Activated T-cell treated with anti-CD3 and anti-CD28 coated beads, Interleukin-2, amount 50 U/mL, for 72 hours (primary cell): ENCODE data around the gene PLEKHH3. TPM values are rescaled to one million over a fixed set of nuclear protein-coding genes. Genes with fewer than 3 reads are reported as not detected.
A peak's percentile ranks its signal among the peaks of the same experiment; 100 is the strongest.

Experiments used
- ATAC-seq, 2 donors: fragments of 150-1000 bp; cut with Tn5 transposase; replicated peaks in 1 of 2; 2 replicates each; pipeline ENCODE4 v1.10.0; 2021; ENCODE audit warnings: moderate library complexity in 2 of 2, mild to moderate bottlenecking in 1 of 2
- DNase-seq, 2 donors: peaks; one replicate each; pipeline ENCODE4 v3.0.0; 2021 to 2022; ENCODE audit warnings: mixed read lengths in 1 of 2
- H3K27ac Mint-ChIP-seq: one replicate; pipeline ENCODE4 v1.8.0; 2022; ENCODE audit warnings: mild to moderate bottlenecking, moderate library complexity, mixed read lengths
- H3K27me3 Mint-ChIP-seq: one replicate; pipeline ENCODE4 v1.8.0; 2022; ENCODE audit warnings: low read depth, mixed read lengths
- H3K36me3 Mint-ChIP-seq, 2 donors: one replicate each; pipeline ENCODE4 v1.8.0; 2022; ENCODE audit warnings: mixed read lengths in 2 of 2, mild to moderate bottlenecking in 1 of 2; ENCODE audit not compliant: insufficient read depth in 2 of 2
- H3K4me1 Mint-ChIP-seq: one replicate; pipeline ENCODE4 v1.8.0; 2022; ENCODE audit warnings: low read depth, mixed read lengths
- H3K4me3 Mint-ChIP-seq, 2 donors: one replicate each; pipeline ENCODE4 v1.8.0; 2022; ENCODE audit warnings: mild to moderate bottlenecking in 2 of 2, mixed read lengths in 2 of 2, moderate library complexity in 2 of 2
- H3K9me3 Mint-ChIP-seq, 2 donors: one replicate each; pipeline ENCODE4 v1.8.0; 2022; ENCODE audit warnings: mixed read lengths in 2 of 2
- total RNA-seq, 2 donors: library from RNA; stranded (reverse); gene quantifications; one replicate each; pipeline ENCODE4 v1.2.3, GENCODE V29; 2022

Gene PLEKHH3
- total RNA-seq, 2 donors from 2014 or later = 1.2 to 1.9 TPM

GRCh38 chr17:42697108-42697811 lies 20.5 kb upstream of the PLEKHH3 start:
- Mint-ChIP-seq H3K4me1 (no peaks in the 10 kb centered on the region), H3K36me3 (peaks cover 3 to 6% of the 10 kb centered on the region in 2 donors), H3K27ac (no peak overlapping the region), H3K4me3 (no peak overlapping the region), H3K9me3 (no peaks in the 10 kb centered on the region), H3K27me3 (peaks cover 9% of the 10 kb centered on the region)
- DNase-seq (no peak), ATAC-seq (no peak)

- no peak for ATAC-seq
- Mint-ChIP-seq H3K27ac (no peak overlapping the region), H3K4me3 (no peak overlapping the region), H3K27me3 (no peaks in the 10 kb centered on the region), H3K4me1 (no peaks in the 10 kb centered on the region), H3K36me3 (peaks cover 0 to under 1% of the 10 kb centered on the region in 2 donors), H3K9me3 (no peaks in the 10 kb centered on the region)
- DNase-seq = no peak
Measured at GRCh38 chr17:42695500-42695899, 18.7 kb upstream of the PLEKHH3 start.

DNA sequence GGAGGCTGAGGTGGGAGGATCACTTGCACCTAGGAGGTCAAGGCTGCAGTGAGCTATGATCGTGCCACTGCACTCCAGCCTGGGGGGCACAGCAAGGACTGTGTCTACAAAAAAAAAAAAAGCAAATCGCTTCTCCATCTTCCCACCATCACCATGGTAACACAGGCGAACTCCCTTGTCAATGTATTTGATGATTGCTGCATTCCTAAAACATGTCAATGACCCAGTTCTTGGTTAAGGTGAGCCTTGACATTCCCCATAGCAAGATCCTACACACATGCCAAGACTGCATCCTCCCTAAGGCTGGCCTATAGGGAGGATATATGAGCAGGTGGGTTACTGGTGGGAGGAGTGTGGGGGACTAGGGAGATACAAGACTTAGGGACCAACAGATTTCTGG lies 17.7 kb upstream of the PLEKHH3 start:
- H3K27ac Mint-ChIP-seq = no peak overlapping the region
- no peak for ATAC-seq
- no peaks in the 10 kb centered on the region for H3K36me3 Mint-ChIP-seq
- H3K9me3 Mint-ChIP-seq = no peaks in the 10 kb centered on the region
- no peak for DNase-seq
- H3K4me3 Mint-ChIP-seq = no peak overlapping the region
- H3K4me1 Mint-ChIP-seq = no peaks in the 10 kb centered on the region
- H3K27me3 Mint-ChIP-seq = no peaks in the 10 kb centered on the region

GRCh38 chr17:42692489-42692888 lies 15.7 kb upstream of the PLEKHH3 start:
- Mint-ChIP-seq H3K9me3 (no peaks in the 10 kb centered on the region), H3K27me3 (no peaks in the 10 kb centered on the region), H3K27ac (no peak overlapping the region), H3K36me3 (no peaks in the 10 kb centered on the region), H3K4me3 (no peak overlapping the region), H3K4me1 (no peaks in the 10 kb centered on the region)
- DNase-seq (no peak), ATAC-seq (no peak)

DNA sequence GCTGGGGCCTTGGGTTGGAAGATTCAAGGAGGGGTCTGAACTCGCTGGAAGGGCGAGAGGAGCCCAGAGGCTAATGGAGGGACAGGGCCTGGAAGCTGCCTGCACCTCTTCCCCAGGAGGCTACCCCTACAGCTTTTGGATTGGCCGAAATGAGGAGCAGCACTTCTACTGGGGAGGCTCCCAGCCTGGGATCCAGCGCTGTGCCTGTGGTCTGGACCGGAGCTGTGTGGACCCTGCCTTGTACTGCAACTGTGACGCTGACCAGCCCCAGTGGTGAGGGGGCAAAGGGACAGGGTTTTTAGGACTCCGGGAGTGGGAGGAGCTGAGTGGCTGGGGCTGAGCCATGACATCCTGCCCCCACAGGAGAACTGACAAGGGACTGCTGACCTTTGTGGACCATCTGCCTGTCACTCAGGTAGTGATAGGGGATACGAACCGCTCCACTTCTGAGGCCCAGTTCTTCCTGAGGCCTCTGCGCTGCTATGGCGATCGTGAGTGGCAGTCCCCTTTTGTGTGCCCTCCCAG lies 14.3 kb upstream of the PLEKHH3 start:
- no peaks in the 10 kb centered on the region for H3K9me3 Mint-ChIP-seq
- no peaks in the 10 kb centered on the region for H3K36me3 Mint-ChIP-seq
- DNase-seq (no peak), ATAC-seq (no peak)
- H3K4me3 Mint-ChIP-seq = no peak overlapping the region
- H3K27me3 Mint-ChIP-seq = peaks cover 1% of the 10 kb centered on the region
- H3K4me1 Mint-ChIP-seq = no peaks in the 10 kb centered on the region
- H3K27ac Mint-ChIP-seq = no peak overlapping the region

- H3K4me1 Mint-ChIP-seq = no peaks in the 10 kb centered on the region
- H3K36me3 Mint-ChIP-seq = no peaks in the 10 kb centered on the region
- H3K9me3 Mint-ChIP-seq = no peaks in the 10 kb centered on the region
- DNase-seq = no peak
- no peak overlapping the region for H3K27ac Mint-ChIP-seq
- no peak overlapping the region for H3K4me3 Mint-ChIP-seq
- H3K27me3 Mint-ChIP-seq = peaks cover 6% of the 10 kb centered on the region
- no peak for ATAC-seq
Measured at GRCh38 chr17:42690596-42690995, 13.8 kb upstream of the PLEKHH3 start.

DNA sequence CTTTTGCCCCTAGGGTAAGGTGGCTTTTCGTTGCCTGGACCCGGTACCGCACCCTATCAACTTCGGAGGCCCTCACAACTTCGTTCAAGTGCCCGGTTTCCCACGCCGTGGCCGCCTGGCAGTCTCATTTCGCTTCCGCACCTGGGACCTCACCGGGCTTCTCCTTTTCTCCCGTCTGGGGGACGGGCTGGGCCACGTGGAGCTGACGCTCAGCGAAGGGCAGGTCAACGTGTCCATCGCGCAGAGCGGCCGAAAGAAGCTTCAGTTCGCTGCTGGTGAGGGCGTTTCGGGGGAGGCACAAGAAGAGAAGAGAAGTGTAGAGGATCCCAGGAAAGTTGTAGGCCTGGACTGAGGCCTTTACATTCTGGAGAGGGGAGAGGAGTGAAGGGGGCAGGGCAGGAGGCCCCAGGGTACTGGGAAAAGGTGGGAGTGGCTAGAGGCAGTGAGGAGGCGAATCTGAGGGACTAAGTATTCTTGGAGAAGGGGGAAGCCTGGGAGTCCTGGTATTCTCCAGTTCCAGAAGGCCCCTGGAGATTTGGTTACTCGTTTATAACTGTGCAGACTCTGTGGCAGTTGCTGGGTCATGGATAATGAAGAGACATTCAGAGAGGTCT lies 11.0 kb upstream of the PLEKHH3 start:
- DNase-seq (no peak), ATAC-seq (no peak)
- Mint-ChIP-seq H3K27ac (no peak overlapping the region), H3K4me1 (peaks cover 13% of the 10 kb centered on the region), H3K27me3 (peaks cover 34% of the 10 kb centered on the region), H3K4me3 (no peak overlapping the region), H3K9me3 (no peaks in the 10 kb centered on the region), H3K36me3 (no peaks in the 10 kb centered on the region)

GRCh38 chr17:42686520-42687128 lies 9.8 kb upstream of the PLEKHH3 start:
- no peaks in the 10 kb centered on the region for H3K36me3 Mint-ChIP-seq
- ATAC-seq (no peak), DNase-seq (no peak)
- peaks cover 46% of the 10 kb centered on the region for H3K27me3 Mint-ChIP-seq
- H3K9me3 Mint-ChIP-seq = no peaks in the 10 kb centered on the region
- no peak overlapping the region for H3K27ac Mint-ChIP-seq
- H3K4me1 Mint-ChIP-seq = peaks cover 25% of the 10 kb centered on the region
- H3K4me3 Mint-ChIP-seq = no peak overlapping the region

- Mint-ChIP-seq H3K4me1 (peaks cover 31% of the 10 kb centered on the region), H3K4me3 (no peak overlapping the region), H3K36me3 (no peaks in the 10 kb centered on the region), H3K27me3 (peaks cover 51% of the 10 kb centered on the region), H3K27ac (no peak overlapping the region), H3K9me3 (no peaks in the 10 kb centered on the region)
- ATAC-seq (no peak), DNase-seq (no peak)
Measured at GRCh38 chr17:42685831-42686230, 9.0 kb upstream of the PLEKHH3 start.

- H3K4me3 Mint-ChIP-seq = no peak overlapping the region
- ATAC-seq = no peak
- no peak overlapping the region for H3K27ac Mint-ChIP-seq
- peaks cover 31% of the 10 kb centered on the region for H3K4me1 Mint-ChIP-seq
- H3K27me3 Mint-ChIP-seq = peaks cover 57% of the 10 kb centered on the region
- no peaks in the 10 kb centered on the region for H3K36me3 Mint-ChIP-seq
- no peaks in the 10 kb centered on the region for H3K9me3 Mint-ChIP-seq
- DNase-seq = no peak
Measured at GRCh38 chr17:42684929-42685556, 8.2 kb upstream of the PLEKHH3 start.

DNA sequence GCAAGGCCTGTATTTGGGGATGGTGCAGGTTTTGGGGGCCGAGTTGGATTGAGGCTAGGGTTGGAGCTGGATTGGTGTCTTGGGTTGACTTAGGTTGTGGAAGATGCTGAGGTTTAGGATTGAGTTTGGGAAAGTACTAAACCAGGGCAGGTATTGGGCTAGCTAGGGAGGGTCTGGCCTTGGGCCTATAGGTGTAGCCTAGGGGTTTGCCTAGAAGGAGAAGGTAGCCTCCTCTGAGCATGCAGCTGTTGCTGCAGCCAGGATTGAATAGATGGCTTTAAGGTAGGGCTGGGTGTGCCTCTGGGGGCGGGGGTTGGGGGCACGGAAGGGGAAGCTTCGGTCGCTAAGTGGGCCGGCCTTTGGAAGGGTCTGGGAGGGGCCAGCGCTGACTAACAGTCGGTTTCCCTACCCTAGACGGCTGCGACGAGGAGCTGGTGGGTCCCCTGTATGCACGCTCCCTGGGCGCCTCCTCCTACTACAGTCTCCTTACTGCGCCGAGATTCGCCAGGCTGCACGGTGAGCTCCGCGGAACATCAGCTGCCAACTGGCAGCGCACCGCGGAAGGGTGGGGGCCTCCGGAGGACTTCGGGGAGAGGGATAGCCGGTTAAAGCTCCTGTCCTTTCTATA lies 6.7 kb upstream of the PLEKHH3 start:
- Mint-ChIP-seq H3K4me1 (peaks cover 44% of the 10 kb centered on the region), H3K27ac (no peak overlapping the region), H3K9me3 (no peaks in the 10 kb centered on the region), H3K36me3 (no peaks in the 10 kb centered on the region), H3K27me3 (peaks cover 57% of the 10 kb centered on the region), H3K4me3 (peak overlapping the region; percentile 20 to 84)
- DNase-seq = no peak
- ATAC-seq = no peak

DNA sequence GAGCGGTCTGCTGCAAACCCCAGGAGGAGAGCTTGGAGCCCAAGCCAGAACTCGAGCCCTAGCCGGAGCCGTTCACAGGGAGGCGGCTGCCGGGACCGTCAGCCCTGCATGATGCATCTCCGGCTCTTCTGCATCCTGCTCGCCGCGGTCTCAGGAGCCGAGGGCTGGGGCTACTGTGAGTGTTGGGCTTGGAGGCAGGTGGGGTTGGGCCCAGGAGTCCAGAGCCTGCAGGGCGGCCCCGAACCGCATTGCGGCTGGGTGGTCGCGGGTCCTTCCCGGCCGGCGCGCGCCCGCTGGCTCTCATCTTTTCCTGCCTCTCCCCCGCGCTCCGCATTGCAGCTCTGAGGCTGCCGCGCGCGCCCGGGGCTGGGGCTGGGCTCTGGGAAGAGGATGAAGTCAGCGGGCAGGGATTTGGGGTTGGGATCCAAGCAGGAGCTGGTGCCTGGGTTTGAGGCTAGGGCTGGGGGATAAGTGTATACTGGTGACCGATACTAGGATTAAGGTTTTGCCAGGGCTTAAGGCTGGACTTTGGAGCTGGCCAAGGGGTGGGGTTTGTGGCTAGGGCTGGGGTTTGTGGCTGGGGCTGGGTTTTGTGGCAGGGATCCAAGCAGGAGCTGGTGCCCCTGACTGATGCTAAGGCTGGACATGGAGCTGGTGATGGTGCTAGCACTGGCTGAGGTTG lies 6.1 kb upstream of the PLEKHH3 start:
- H3K27ac Mint-ChIP-seq = no peak overlapping the region
- H3K4me1 Mint-ChIP-seq = peaks cover 49% of the 10 kb centered on the region
- H3K4me3 Mint-ChIP-seq = peak overlapping the region; percentile 84 to 86
- H3K9me3 Mint-ChIP-seq = no peaks in the 10 kb centered on the region
- H3K27me3 Mint-ChIP-seq = peaks cover 57% of the 10 kb centered on the region
- DNase-seq = peak; percentile 50 to 54
- ATAC-seq = peak in 1 of 2 donors; percentile 21
- no peaks in the 10 kb centered on the region for H3K36me3 Mint-ChIP-seq
